Measurements from ENCODE around the gene PSMD6. TPM values are rescaled to one million over a fixed set of nuclear protein-coding genes. Genes with fewer than 3 reads are reported as not detected.

PSMD6 gene
- total and polyA plus RNA-seq, 10 of the 15 experiments (the other 5 are each of a cell fraction or from before 2014, with no cell fraction given) = 68.7 to 199 (median 106) TPM

GRCh38 chr3:64027658-64028057, 4.4 kb upstream of the PSMD6 start (continued):
- TF ChIP-seq BHLHE40 (IDR thresholded peaks at IDR 0.05; ENCODE audit: borderline replicate concordance in 1 of 2, low read depth in 2 of 2, low read length in 1 of 2) (no peak), YY1 (IDR thresholded peaks at IDR 0.05; ENCODE audit: low read depth, low read length) (no peak), ZNF217 (IDR thresholded peaks at IDR 0.05) (no peak), USF2 (IDR thresholded peaks at IDR 0.05; ENCODE audit: borderline replicate concordance, low read depth, low read length) (no peak), TCF12 (IDR thresholded peaks at IDR 0.05; ENCODE audit: low read depth, low read length) (no peak), SUZ12 (IDR thresholded peaks at IDR 0.05; ENCODE audit: unreplicated experiment) (no peak), ZBED1 (IDR thresholded peaks at IDR 0.05; ENCODE audit: borderline replicate concordance) (no peak), GATAD2B (conservative IDR thresholded peaks at IDR 0.05; ENCODE audit: low read depth) (no peak), NBN (IDR thresholded peaks at IDR 0.05) (no peak)

- Histone ChIP-seq H3K4me3 (no peak overlapping the region), H3K79me2 (ENCODE audit: control insufficient read depth, insufficient read depth, low read length) (peaks cover 20% of the 10 kb centered on the region), H3K4me2 (ENCODE audit: control insufficient read depth, insufficient read depth) (no peak overlapping the region), H3K27ac (ENCODE audit: control insufficient read depth, insufficient read depth) (no peak overlapping the region), H3K9me3 (replicated peaks; ENCODE audit: control insufficient read depth, insufficient read depth, low read length) (no peaks in the 10 kb centered on the region), H2AFZ (ENCODE audit: control insufficient read depth, low read depth, low read length) (no peak overlapping the region), H3K27me3 (replicated peaks in 1 of 2; ENCODE audit: control insufficient read depth in 2 of 2, insufficient read depth in 2 of 2, low read length in 1 of 2) (no peaks in the 10 kb centered on the region), H3K9ac (ENCODE audit: control insufficient read depth, insufficient read depth, low read length) (no peak overlapping the region), H3K4me1 (ENCODE audit: control insufficient read depth, insufficient read depth, low read length) (no peaks in the 10 kb centered on the region; the same call in 1 of the 2 replicates), H4K20me1 (ENCODE audit: control insufficient read depth, insufficient read depth) (no peaks in the 10 kb centered on the region), H3K36me3 (ENCODE audit: control insufficient read depth in 2 of 2, insufficient read depth in 2 of 2, low read length in 1 of 2) (peaks cover 0 to 3% of the 10 kb centered on the region in 2 experiments; a peak in 1 of 4 replicates)
- POLR2A ChIA-PET = no interaction called here
- intact Hi-C loops (cut with micrococcal nuclease; ENCODE audit: unreplicated experiment) = no loop called here
- TF ChIP-seq FOXM1 (IDR thresholded peaks at IDR 0.05; ENCODE audit: low read depth, low read length) (no peak), SPI1 (IDR thresholded peaks at IDR 0.05; ENCODE audit: borderline replicate concordance, insufficient read depth, low read depth, low read length) (peak; percentile 59; the same call in 1 of the 2 replicates)
- SMC1A ChIA-PET (ENCODE audit: uncharacterized antibody, unreplicated experiment) = interaction anchor here (0.9 to 2.7 kb wide), 2 partner anchors 94 to 458 kb away, joined by 3 to 18 read pairs; no protein-coding TSS in a partner anchor
- CTCF ChIA-PET = interaction anchor here (1.5 to 6.0 kb wide), 4 partner anchors 197 to 458 kb away, joined by 4 to 66 read pairs (median 8); no protein-coding TSS in a partner anchor
- in situ Hi-C loops (cut with MboI) = loop anchor here (5.0 kb wide), 1 partner anchor 371 kb away; no protein-coding TSS in a partner anchor
- ATAC-seq (no peak), FAIRE-seq (no peak), DNase-seq (ENCODE audit: low read depth, low spot score) (no peak)
- no TSS peak for BruUV-seq (replicated peaks)
- RAD21 ChIA-PET (ENCODE audit: unreplicated experiment) = interaction anchor here (1.1 to 2.5 kb wide), 4 partner anchors 21 to 458 kb away, joined by 3 to 14 read pairs (median 4); no protein-coding TSS in a partner anchor
- WGBS (ENCODE audit: insufficient coverage, insufficient replicate concordance, low lambda C conversion rate, missing lambda C conversion rate) = 40% methylated on average over 2 of the region's 2 CpGs
Measured at GRCh38 chr3:64026346-64026745, 3.1 kb upstream of the PSMD6 start.
